H9 (cell line): Measurements from ENCODE around the gene TTC7B. TPM values are rescaled to one million over a fixed set of nuclear protein-coding genes. Genes with fewer than 3 reads are reported as not detected.
A peak's percentile ranks its signal among the peaks of the same experiment; 100 is the strongest.

ENCODE experiments used
- DNase-seq: peaks from one replicate; pipeline ENCODE4 v3.0.0-alpha.2; 2017
- H2AFZ ChIP-seq: one replicate; pipeline ENCODE4 v1.6.1; 2013; ENCODE audit warnings: mild to moderate bottlenecking, low read length, control low read depth, moderate library complexity
- H2AK5ac ChIP-seq: 2 replicates; pipeline ENCODE4 v1.6.1; 2013; ENCODE audit warnings: low read length, control low read depth, mixed read lengths; ENCODE audit not compliant: insufficient read length
- H2BK120ac ChIP-seq: one replicate; pipeline ENCODE4 v1.6.1; 2013; ENCODE audit warnings: low read depth, mild to moderate bottlenecking, low read length, control low read depth, inconsistent platforms; ENCODE audit not compliant: poor library complexity, severe bottlenecking
- H2BK12ac ChIP-seq: 2 replicates; pipeline ENCODE4 v1.6.1; 2013; ENCODE audit warnings: low read length, control low read depth, mixed read lengths, low read depth; ENCODE audit not compliant: insufficient read length
- H2BK15ac ChIP-seq: 2 replicates; pipeline ENCODE4 v1.6.1; 2013; ENCODE audit warnings: low read depth, low read length, control low read depth
- H2BK20ac ChIP-seq: one replicate; pipeline ENCODE4 v1.6.1; 2013; ENCODE audit warnings: low read depth, mild to moderate bottlenecking, low read length, control low read depth, inconsistent platforms; ENCODE audit not compliant: poor library complexity, severe bottlenecking
- H2BK5ac ChIP-seq: 2 replicates; pipeline ENCODE4 v1.6.1; 2013; ENCODE audit warnings: low read length, control low read depth, mixed read lengths; ENCODE audit not compliant: insufficient read length
- H3K14ac ChIP-seq: 2 replicates; pipeline ENCODE4 v1.6.1; 2013; ENCODE audit warnings: low read length, control low read depth; ENCODE audit not compliant: insufficient read depth
- H3K18ac ChIP-seq: 2 replicates; pipeline ENCODE4 v1.6.1; 2013; ENCODE audit warnings: low read depth, mild to moderate bottlenecking, mixed read lengths, low read length, control low read depth; ENCODE audit not compliant: insufficient read length
- H3K23ac ChIP-seq: 2 replicates; pipeline ENCODE4 v1.6.1; 2013; ENCODE audit warnings: low read length, control low read depth, mixed read lengths, low read depth; ENCODE audit not compliant: insufficient read length
- H3K23me2 ChIP-seq: 2 replicates; pipeline ENCODE4 v1.6.1; 2013; ENCODE audit warnings: low read depth, mild to moderate bottlenecking, mixed read lengths, low read length, control low read depth; ENCODE audit not compliant: insufficient read length, poor library complexity, severe bottlenecking
- H3K27ac ChIP-seq: 2 replicates; pipeline ENCODE4 v1.5.1; 2013; ENCODE audit warnings: low read length, control low read depth, mixed read lengths, low read depth; ENCODE audit not compliant: insufficient read length
- H3K27me3 ChIP-seq: 2 replicates; pipeline ENCODE4 v1.6.1; 2013; ENCODE audit warnings: low read length, control low read depth, inconsistent platforms; ENCODE audit not compliant: insufficient read depth
- H3K4ac ChIP-seq: 2 replicates; pipeline ENCODE4 v1.6.1; 2013; ENCODE audit warnings: low read depth, mild to moderate bottlenecking, control low read depth, inconsistent platforms, low read length, moderate library complexity
- H3K4me1 ChIP-seq: 2 replicates; pipeline ENCODE4 v1.6.1; 2013; ENCODE audit warnings: low read length, control low read depth, inconsistent platforms; ENCODE audit not compliant: insufficient read depth
- H3K4me2 ChIP-seq: 2 replicates; pipeline ENCODE4 v1.6.1; 2013; ENCODE audit warnings: low read length, control low read depth, mixed read lengths; ENCODE audit not compliant: insufficient read length, insufficient read depth
- H3K56ac ChIP-seq: 2 replicates; pipeline ENCODE4 v1.6.1; 2013; ENCODE audit warnings: low read depth, mild to moderate bottlenecking, mixed read lengths, low read length, control low read depth; ENCODE audit not compliant: insufficient read length
- H3K79me1 ChIP-seq: 2 replicates; pipeline ENCODE4 v1.6.1; 2013; ENCODE audit warnings: low read depth, mild to moderate bottlenecking, moderate library complexity, low read length, control low read depth, inconsistent platforms; ENCODE audit not compliant: insufficient read depth, poor library complexity, severe bottlenecking
- H3K79me2 ChIP-seq: 2 replicates; pipeline ENCODE4 v1.6.1; 2013; ENCODE audit warnings: low read length, control low read depth, inconsistent platforms; ENCODE audit not compliant: insufficient read depth
- H3K9ac ChIP-seq: 2 replicates; pipeline ENCODE4 v1.6.1; 2013; ENCODE audit warnings: low read length, control low read depth, mixed read lengths; ENCODE audit not compliant: insufficient read length; ENCODE audit errors: extremely low read depth
- H3K9me3 ChIP-seq: one replicate; pipeline ENCODE4 v1.6.1; 2013; ENCODE audit warnings: low read depth, low read length, inconsistent platforms; ENCODE audit not compliant: control insufficient read depth
- H3T11ph ChIP-seq: one replicate; pipeline ENCODE4 v1.6.1; 2013; ENCODE audit warnings: mild to moderate bottlenecking, low read length, control low read depth, inconsistent platforms
- H4K20me1 ChIP-seq: one replicate; pipeline ENCODE4 v1.6.1; 2013; ENCODE audit not compliant: control insufficient read depth, insufficient read length, insufficient read depth
- H4K5ac ChIP-seq: 2 replicates; pipeline ENCODE4 v1.6.1; 2013; ENCODE audit warnings: low read depth, mild to moderate bottlenecking, mixed read lengths, low read length, control low read depth; ENCODE audit not compliant: insufficient read length
- H4K8ac ChIP-seq: replicated peaks from 2 replicates; pipeline ENCODE4 v1.6.1; 2013; ENCODE audit warnings: low read length, control low read depth, mixed read lengths, low read depth; ENCODE audit not compliant: insufficient read length
- H4K91ac ChIP-seq: 2 replicates; pipeline ENCODE4 v1.6.1; 2013; ENCODE audit warnings: low read depth, mild to moderate bottlenecking, moderate library complexity, mixed read lengths, low read length, control low read depth; ENCODE audit not compliant: insufficient read length
- H3K27ac Mint-ChIP-seq, 3 experiments: 2 replicates in 2 of 3; 3 replicates in 1 of 3; pipeline ENCODE4 v1.8.0; 2020 to 2021; ENCODE audit warnings: mixed read lengths in 3 of 3, mild to moderate bottlenecking in 1 of 3, moderate library complexity in 1 of 3
- H3K27me3 Mint-ChIP-seq: 2 replicates; pipeline ENCODE4 v1.8.0; 2021; ENCODE audit warnings: low read depth, mild to moderate bottlenecking, moderate library complexity, mixed read lengths
- H3K36me3 Mint-ChIP-seq, 3 experiments: 2 replicates in 2 of 3; 3 replicates in 1 of 3; pipeline ENCODE4 v1.8.0; 2020 to 2021; ENCODE audit warnings: low read depth in 3 of 3, mixed read lengths in 3 of 3; ENCODE audit not compliant: insufficient read depth in 1 of 3
- H3K4me1 Mint-ChIP-seq, 2 experiments: 2 replicates each; pipeline ENCODE4 v1.8.0; 2020; ENCODE audit warnings: mixed read lengths in 2 of 2
- H3K4me3 Mint-ChIP-seq, 2 experiments: 2 replicates in 1 of 2; 3 replicates in 1 of 2; pipeline ENCODE4 v1.8.0; 2020 to 2021; ENCODE audit warnings: mild to moderate bottlenecking in 2 of 2, mixed read lengths in 2 of 2, moderate library complexity in 1 of 2
- H3K9me3 Mint-ChIP-seq, 2 experiments: 2 replicates in 1 of 2; 3 replicates in 1 of 2; pipeline ENCODE4 v1.8.0; 2020; ENCODE audit warnings: mild to moderate bottlenecking in 2 of 2, mixed read lengths in 2 of 2, moderate library complexity in 1 of 2
- WGBS: extraction: QIAGEN DNeasy Blood & Tissue Kit; methylation state at CpG from one replicate; pipeline ENCODE4 v1.1.7; 2013; ENCODE audit warnings: missing lambda C conversion rate, low lambda C conversion rate, mixed read lengths; ENCODE audit not compliant: insufficient read length; ENCODE audit errors: extremely low coverage; 5-methylcytosine and 5-hydroxymethylcytosine counted together
- total RNA-seq: library from RNA; stranded (reverse); gene quantifications from 2 replicates; pipeline ENCODE4 v1.2.1, GENCODE V29; 2021
- TF ChIP-seq, protein P1 (sequence below): fragments of 200-600 bp; sonication (generic); conservative IDR thresholded peaks from 3 replicates; pipeline ENCODE4 v1.8.0; 2021; ENCODE audit warnings: antibody characterized with exemption, mild to moderate bottlenecking

TTC7B gene
- total RNA-seq, 1 experiment from 2014 or later, result 33.7 TPM

DNA sequence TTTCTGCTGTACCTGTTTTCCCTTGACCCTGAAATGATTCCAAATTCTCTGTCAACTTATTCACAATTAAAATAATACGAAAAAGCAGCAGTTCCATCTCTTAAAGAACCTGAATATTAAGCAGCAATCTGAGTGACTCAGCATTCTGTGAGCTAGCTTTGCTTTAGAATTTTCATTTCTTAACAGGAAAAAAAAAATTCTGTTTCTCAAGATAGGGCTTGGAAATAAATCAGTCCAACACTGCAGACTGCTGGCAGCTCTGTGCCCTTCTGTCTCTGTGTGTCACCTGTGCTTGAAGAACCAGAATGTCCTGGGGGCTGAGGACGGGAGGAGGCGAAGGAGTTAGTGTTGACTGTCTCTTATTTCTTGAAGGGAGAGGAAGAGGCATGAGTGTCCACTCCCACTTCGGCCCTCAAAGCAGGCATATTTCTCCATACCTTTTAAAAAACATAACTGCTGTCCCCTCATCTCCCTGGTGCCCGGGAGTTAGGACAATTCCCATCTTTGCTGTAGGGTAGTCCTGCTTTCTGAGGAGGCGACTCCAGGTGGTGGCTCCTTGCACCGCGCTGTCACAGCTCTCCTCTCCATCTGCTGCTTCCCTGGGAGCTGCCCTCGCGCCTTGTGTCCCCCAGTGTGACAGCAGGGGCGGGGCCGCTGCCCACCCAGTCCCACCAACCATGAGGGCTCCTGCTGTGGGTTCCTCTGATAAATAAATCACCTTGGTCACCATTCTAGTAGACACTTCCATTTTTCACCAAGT lies 216.3 kb downstream of the TTC7B start:
- H3K23ac ChIP-seq, result no peak overlapping the region
- H2AK5ac ChIP-seq, result no peak overlapping the region
- no peak overlapping the region for H3K27ac ChIP-seq
- H3K27me3 ChIP-seq, result no peaks in the 10 kb centered on the region
- no peak for DNase-seq
- TF ChIP-seq, protein P1, sequence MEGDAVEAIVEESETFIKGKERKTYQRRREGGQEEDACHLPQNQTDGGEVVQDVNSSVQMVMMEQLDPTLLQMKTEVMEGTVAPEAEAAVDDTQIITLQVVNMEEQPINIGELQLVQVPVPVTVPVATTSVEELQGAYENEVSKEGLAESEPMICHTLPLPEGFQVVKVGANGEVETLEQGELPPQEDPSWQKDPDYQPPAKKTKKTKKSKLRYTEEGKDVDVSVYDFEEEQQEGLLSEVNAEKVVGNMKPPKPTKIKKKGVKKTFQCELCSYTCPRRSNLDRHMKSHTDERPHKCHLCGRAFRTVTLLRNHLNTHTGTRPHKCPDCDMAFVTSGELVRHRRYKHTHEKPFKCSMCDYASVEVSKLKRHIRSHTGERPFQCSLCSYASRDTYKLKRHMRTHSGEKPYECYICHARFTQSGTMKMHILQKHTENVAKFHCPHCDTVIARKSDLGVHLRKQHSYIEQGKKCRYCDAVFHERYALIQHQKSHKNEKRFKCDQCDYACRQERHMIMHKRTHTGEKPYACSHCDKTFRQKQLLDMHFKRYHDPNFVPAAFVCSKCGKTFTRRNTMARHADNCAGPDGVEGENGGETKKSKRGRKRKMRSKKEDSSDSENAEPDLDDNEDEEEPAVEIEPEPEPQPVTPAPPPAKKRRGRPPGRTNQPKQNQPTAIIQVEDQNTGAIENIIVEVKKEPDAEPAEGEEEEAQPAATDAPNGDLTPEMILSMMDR, result no peak
- H2BK5ac ChIP-seq, result no peak overlapping the region
- no peaks in the 10 kb centered on the region for H3K79me1 ChIP-seq
- Mint-ChIP-seq H3K9me3 (no peaks in the 10 kb centered on the region), H3K27me3 (no peaks in the 10 kb centered on the region), H3K27ac (peak overlapping the region in 2 of 3 experiments; percentile 32 to 55; a peak in 3 of 7 replicates), H3K36me3 (no peaks in the 10 kb centered on the region), H3K4me1 (peaks cover 44 to 51% of the 10 kb centered on the region in 2 experiments), H3K4me3 (no peak overlapping the region)
- H3T11ph ChIP-seq, result no peak overlapping the region
- no peaks in the 10 kb centered on the region for H3K79me2 ChIP-seq
- H3K18ac ChIP-seq, result no peak overlapping the region
- H3K56ac ChIP-seq, result no peak overlapping the region
- no peak overlapping the region for H4K8ac ChIP-seq
- no peak overlapping the region for H3K4ac ChIP-seq
- no peak overlapping the region for H2BK12ac ChIP-seq
- no peak overlapping the region for H3K14ac ChIP-seq
- H2AFZ ChIP-seq, result no peak overlapping the region
- no peak overlapping the region for H3K9ac ChIP-seq
- H2BK15ac ChIP-seq, result no peak overlapping the region
- H2BK120ac ChIP-seq, result no peak overlapping the region
- H4K91ac ChIP-seq, result no peak overlapping the region
- H2BK20ac ChIP-seq, result no peak overlapping the region
- H3K4me2 ChIP-seq, result no peak overlapping the region
- no peaks in the 10 kb centered on the region; the same call in 1 of the 2 replicates for H3K4me1 ChIP-seq
- H4K20me1 ChIP-seq, result no peaks in the 10 kb centered on the region
- H4K5ac ChIP-seq, result no peak overlapping the region
- H3K9me3 ChIP-seq, result no peaks in the 10 kb centered on the region
- WGBS, result no CpG with 5 or more reads among the region's 12 CpGs
- no peaks in the 10 kb centered on the region for H3K23me2 ChIP-seq
